Immature natural killer cell (primary cell): ENCODE data around the gene TSHZ2. TPM values are rescaled to one million over a fixed set of nuclear protein-coding genes. Genes with fewer than 3 reads are reported as not detected.
"Not testable (repeated sequence)": the region's sequence is repeated elsewhere in the genome, so short reads cannot be mapped to it uniquely, and the experiment has no call there.

ENCODE experiments used
- DNase-seq, 3 donors: peaks; one replicate each; pipeline ENCODE4 v3.0.0; 2022; ENCODE audit warnings: mixed read lengths in 1 of 3
- H3K27ac Mint-ChIP-seq, 6 donors: one replicate each; pipeline ENCODE4 v1.8.0; 2020; ENCODE audit warnings: mixed read lengths in 6 of 6, mild to moderate bottlenecking in 5 of 6, inconsistent platforms in 4 of 6, moderate library complexity in 3 of 6
- H3K27me3 Mint-ChIP-seq, 3 donors: one replicate each; pipeline ENCODE4 v1.8.0; 2020 to 2021; ENCODE audit warnings: low read depth in 3 of 3, mild to moderate bottlenecking in 3 of 3, mixed read lengths in 3 of 3, moderate library complexity in 3 of 3, inconsistent platforms in 1 of 3
- H3K36me3 Mint-ChIP-seq, 3 donors: one replicate each; pipeline ENCODE4 v1.8.0; 2020; ENCODE audit warnings: mixed read lengths in 3 of 3, inconsistent platforms in 2 of 3, mild to moderate bottlenecking in 2 of 3
- H3K4me1 Mint-ChIP-seq, 2 donors: one replicate each; pipeline ENCODE4 v1.8.0; 2020; ENCODE audit warnings: inconsistent platforms in 2 of 2, mild to moderate bottlenecking in 2 of 2, mixed read lengths in 2 of 2, moderate library complexity in 1 of 2
- H3K4me3 Mint-ChIP-seq, 5 donors: one replicate each; pipeline ENCODE4 v1.8.0; 2020; ENCODE audit warnings: mild to moderate bottlenecking in 5 of 5, mixed read lengths in 5 of 5, inconsistent platforms in 3 of 5, moderate library complexity in 3 of 5
- H3K9me3 Mint-ChIP-seq, 6 donors: one replicate each; pipeline ENCODE4 v1.8.0; 2020; ENCODE audit warnings: mild to moderate bottlenecking in 6 of 6, mixed read lengths in 6 of 6, inconsistent platforms in 4 of 6, moderate library complexity in 3 of 6
- polyA plus RNA-seq, 3 donors: library from polyadenylated mRNA; unstranded; fragments of 300-500 nt; fragmentation: Illumina TruSeq; gene quantifications; one replicate each; pipeline ENCODE4 v1.2.3, GENCODE V29; 2021

The TSHZ2 gene
- polyA plus RNA-seq, 3 donors from 2014 or later, result not detected

DNA sequence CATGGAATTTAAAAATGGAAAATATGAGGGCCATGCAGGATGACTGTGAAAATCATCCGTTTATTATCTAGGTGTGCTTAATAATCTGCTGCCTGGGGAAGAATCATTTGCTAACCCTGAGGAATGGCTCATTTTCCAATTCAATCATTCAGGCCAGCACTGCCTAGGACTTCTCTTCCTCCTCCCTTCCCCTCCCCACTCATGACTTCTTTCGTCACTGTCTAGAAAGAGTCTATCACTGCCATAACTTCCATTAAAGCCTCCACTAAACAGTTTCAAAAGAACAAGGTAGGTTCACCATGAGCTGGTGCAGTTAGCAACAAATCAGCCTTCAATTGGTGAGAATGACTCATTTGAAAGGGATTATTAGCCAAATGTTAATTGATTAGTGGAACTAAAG is 43.9 kb downstream of the TSHZ2 start:
- H3K4me3 Mint-ChIP-seq, result no peak overlapping the region
- peaks cover 5 to 15% (median 8%) of the 10 kb centered on the region in 3 donors for H3K27me3 Mint-ChIP-seq
- H3K4me1 Mint-ChIP-seq, result no peaks in the 10 kb centered on the region
- no peak for DNase-seq
- no peak overlapping the region for H3K27ac Mint-ChIP-seq
- no peaks in the 10 kb centered on the region for H3K36me3 Mint-ChIP-seq
- peaks cover 0 to 18% (median 1%) of the 10 kb centered on the region in 6 donors for H3K9me3 Mint-ChIP-seq

DNA sequence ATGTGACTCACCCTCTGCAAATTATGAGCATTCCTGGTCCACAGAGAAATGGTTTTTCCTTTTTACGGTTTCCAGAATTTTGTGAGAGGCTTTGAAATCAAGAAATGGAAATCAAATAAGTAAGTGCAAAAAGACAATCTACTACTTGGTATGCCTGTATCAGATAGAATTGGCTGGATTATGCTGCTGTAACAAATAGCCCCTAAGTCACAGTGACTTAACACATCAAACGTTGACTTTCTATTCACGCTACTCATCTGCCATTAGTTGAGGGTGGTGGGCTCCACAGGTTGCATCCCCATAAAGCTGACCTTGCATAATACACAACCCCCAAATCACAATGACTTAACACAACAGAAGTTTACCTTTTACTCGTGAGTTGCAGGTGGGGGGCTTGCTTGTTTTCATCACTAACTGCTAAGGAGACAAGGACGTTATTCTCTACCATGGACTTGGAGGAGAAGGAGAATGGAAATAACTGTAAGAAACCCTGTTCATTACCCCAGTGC is 44.4 kb downstream of the TSHZ2 start:
- Mint-ChIP-seq H3K4me3 (no peak overlapping the region), H3K27me3 (peaks cover 5 to 11% (median 8%) of the 10 kb centered on the region in 3 donors), H3K36me3 (no peaks in the 10 kb centered on the region), H3K4me1 (no peaks in the 10 kb centered on the region), H3K9me3 (peaks cover 0 to 18% (median 1%) of the 10 kb centered on the region in 6 donors), H3K27ac (no peak overlapping the region)
- no peak for DNase-seq

DNA sequence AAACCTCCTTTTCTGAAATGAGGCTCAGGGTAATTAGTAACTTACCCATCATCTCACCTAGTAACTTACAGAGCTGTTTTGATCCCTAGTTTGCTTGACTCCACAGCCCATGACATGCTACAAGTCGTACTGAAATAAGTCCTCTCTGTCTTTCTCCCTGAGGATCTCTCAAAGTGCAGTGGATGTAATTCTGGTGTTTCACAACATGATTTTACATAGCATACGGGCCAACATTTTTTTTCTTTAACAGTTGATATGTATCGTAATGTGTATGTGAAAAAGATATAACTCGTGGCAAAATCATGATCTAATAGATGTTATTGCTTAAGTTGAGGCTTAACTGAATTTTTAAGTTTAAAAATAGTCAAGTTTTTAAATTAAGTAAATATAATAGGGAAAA is 45.0 kb downstream of the TSHZ2 start:
- H3K9me3 Mint-ChIP-seq, result peaks cover 0 to 18% (median 1%) of the 10 kb centered on the region in 6 donors
- no peaks in the 10 kb centered on the region for H3K4me1 Mint-ChIP-seq
- H3K4me3 Mint-ChIP-seq, result no peak overlapping the region

DNA sequence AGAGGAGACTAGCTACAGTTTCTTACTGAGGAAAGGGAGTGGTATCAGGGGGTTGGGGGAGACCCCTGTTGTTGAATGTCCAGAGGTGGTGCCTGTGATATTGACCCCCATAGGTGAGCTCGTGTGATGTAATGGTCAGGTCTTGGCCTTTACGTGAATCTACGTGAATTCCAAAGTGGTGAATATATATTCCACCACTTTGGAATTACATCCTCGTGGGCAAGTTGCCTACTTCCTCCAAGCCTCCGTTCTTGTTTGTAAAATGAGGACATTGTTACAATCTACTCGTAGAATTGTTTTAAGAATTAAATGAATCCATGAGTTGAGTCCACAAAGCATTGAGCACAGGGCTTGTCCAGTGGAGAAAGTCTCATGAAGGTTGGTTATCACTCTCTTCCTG is 47.3 kb downstream of the TSHZ2 start:
- no peaks in the 10 kb centered on the region for H3K4me1 Mint-ChIP-seq
- no peak for DNase-seq
- H3K9me3 Mint-ChIP-seq, result peaks cover 0 to 11% (median 1%) of the 10 kb centered on the region in 6 donors
- H3K27me3 Mint-ChIP-seq, result peaks cover 0 to 7% (median 5%) of the 10 kb centered on the region in 3 donors
- H3K4me3 Mint-ChIP-seq, result no peak overlapping the region
- H3K36me3 Mint-ChIP-seq, result no peaks in the 10 kb centered on the region
- H3K27ac Mint-ChIP-seq, result no peak overlapping the region

More for the DNA sequence above, 45.0 kb downstream of the TSHZ2 start:
- Mint-ChIP-seq H3K27me3 (peaks cover 5 to 10% (median 8%) of the 10 kb centered on the region in 3 donors), H3K36me3 (no peaks in the 10 kb centered on the region), H3K27ac (no peak overlapping the region)
- DNase-seq, result no peak

DNA sequence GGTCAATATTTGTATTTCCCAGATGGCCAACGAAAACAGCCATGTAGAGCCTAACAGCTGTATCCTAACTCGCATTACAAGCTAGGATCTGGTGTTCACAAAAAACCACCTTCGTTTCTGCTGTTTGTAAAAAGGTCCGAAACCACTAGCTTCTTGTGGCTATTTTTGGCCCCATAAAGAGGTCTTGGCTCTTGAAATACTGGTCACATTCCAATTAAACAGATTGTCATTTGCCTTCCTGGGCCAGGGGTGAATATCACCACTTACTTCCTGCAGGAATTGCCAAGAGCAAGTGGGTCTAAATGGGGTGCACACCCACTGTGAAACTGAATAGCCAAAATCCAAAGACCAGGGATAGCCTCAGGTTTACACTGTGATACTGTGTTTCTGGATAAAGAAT is 48.2 kb downstream of the TSHZ2 start:
- no peak for DNase-seq
- no peak overlapping the region for H3K4me3 Mint-ChIP-seq
- H3K9me3 Mint-ChIP-seq, result peaks cover 0 to 3% (median 0%) of the 10 kb centered on the region in 6 donors
- no peak overlapping the region for H3K27ac Mint-ChIP-seq
- no peaks in the 10 kb centered on the region for H3K36me3 Mint-ChIP-seq
- H3K27me3 Mint-ChIP-seq, result peaks cover 0 to 7% (median 2%) of the 10 kb centered on the region in 3 donors
- no peaks in the 10 kb centered on the region for H3K4me1 Mint-ChIP-seq

DNA sequence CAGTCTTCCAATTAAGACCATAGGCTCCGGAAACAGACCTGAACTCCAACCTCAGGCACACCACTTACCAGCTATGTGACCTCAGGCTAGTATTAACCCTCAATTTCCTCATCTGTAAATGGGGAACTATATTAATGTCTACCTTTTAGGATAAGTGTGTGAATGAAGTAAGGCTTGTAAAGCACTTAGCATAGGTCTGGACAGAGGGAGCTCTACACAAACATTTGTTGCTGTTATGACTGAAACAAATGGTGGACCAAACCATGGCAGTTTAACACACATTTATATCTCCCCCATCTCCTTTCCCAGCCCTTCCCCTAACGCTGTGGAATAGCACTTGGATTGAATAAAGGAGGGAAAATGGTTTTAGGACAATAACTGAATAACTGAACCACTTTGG is 48.7 kb downstream of the TSHZ2 start:
- no peaks in the 10 kb centered on the region for H3K36me3 Mint-ChIP-seq
- DNase-seq, result no peak
- H3K27ac Mint-ChIP-seq, result no peak overlapping the region
- no peaks in the 10 kb centered on the region for H3K4me1 Mint-ChIP-seq
- H3K27me3 Mint-ChIP-seq, result peaks cover 0 to 7% (median 2%) of the 10 kb centered on the region in 3 donors
- H3K9me3 Mint-ChIP-seq, result peaks cover 0 to 5% (median 0%) of the 10 kb centered on the region in 6 donors
- no peak overlapping the region for H3K4me3 Mint-ChIP-seq

DNA sequence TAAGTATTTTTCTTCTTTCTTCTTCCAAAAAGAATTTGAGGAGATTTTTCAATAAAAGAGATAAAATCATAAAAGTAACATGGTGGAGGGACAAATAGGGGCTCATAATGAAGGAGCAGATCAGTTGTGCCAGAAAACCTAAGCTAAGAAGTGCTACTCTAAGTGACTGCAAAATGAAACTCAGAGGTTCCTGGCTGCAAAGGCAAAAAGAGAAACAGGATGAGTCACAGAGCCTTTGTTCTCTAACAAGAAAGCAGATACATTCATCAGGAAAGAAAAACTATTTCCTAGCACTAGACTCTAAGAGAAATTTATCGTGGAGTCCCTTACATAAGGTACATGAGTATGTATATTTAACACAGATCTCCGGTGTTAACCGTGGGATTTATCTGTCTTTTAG is 49.8 kb downstream of the TSHZ2 start:
- no peak for DNase-seq
- H3K27me3 Mint-ChIP-seq, result peaks cover 0 to 3% (median 2%) of the 10 kb centered on the region in 3 donors
- no peaks in the 10 kb centered on the region for H3K36me3 Mint-ChIP-seq
- H3K9me3 Mint-ChIP-seq, result peaks cover 0 to 2% (median 0%) of the 10 kb centered on the region in 6 donors
- H3K4me3 Mint-ChIP-seq, result no peak overlapping the region
- no peak overlapping the region for H3K27ac Mint-ChIP-seq
- no peaks in the 10 kb centered on the region for H3K4me1 Mint-ChIP-seq

DNA sequence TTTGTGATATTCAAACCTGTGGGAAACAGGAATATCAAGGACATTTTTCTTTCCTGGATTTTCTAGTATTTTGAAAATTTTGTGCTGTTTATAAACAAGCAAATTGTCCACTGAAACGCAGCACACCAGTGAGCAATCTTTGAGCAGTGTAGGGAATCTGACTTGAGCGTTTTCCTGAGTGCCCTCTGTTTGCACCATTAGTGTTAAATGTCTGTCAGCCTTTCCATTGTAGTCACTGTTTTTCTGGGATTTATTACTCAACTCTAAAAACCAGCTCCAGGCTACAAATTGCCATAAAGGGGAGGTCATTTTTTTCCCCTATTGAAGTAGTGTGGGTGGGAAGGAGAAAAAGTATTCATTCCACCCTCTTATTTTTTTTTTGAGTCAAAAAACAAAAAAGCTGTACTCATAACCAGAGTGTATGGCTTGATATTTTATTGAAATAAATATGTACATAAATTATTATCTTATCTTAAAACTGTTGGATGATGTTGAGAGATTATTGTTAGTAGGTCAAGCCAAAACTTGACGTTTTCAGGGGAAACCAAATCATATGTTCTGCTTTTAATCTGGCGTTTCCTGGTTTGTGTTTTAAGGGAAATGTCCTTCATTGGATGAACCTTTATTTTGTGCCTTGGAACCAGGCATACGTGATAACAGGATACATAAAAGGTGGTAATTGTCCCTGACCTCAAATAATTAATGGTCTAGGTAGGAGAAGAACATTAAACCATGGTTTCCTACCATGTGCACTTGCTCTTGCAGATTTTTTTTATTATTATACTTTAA is 51.8 kb downstream of the TSHZ2 start:
- no peak for DNase-seq
- Mint-ChIP-seq H3K27ac (no peak overlapping the region), H3K9me3 (peaks cover 0 to 2% (median 0%) of the 10 kb centered on the region in 6 donors), H3K27me3 (peaks cover 2 to 7% (median 4%) of the 10 kb centered on the region in 3 donors), H3K4me3 (no peak overlapping the region), H3K4me1 (no peaks in the 10 kb centered on the region), H3K36me3 (no peaks in the 10 kb centered on the region)

DNA sequence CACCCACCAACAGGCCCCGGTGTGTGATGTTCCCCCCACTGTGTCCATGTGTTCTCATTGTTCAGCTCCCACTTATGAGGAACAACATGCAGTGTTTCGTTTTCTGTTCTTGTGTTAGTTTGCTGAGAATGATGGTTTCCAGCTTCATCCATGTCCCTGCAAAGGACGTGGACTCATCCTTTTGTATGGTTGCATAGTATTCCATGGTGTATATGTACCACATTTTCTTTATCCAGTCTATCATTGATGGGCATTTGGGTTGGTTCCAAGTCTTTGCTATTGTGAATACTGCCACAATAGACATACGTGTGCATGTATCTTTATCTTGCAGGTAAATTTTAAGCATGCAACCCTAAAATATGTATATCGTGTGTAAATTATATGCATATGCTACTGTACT is 52.5 kb downstream of the TSHZ2 start:
- H3K36me3 Mint-ChIP-seq, H3K27ac Mint-ChIP-seq, H3K9me3 Mint-ChIP-seq, H3K4me3 Mint-ChIP-seq, H3K4me1 Mint-ChIP-seq, DNase-seq: not testable (repeated sequence)
- peaks cover 4 to 11% (median 6%) of the 10 kb centered on the region in 3 donors for H3K27me3 Mint-ChIP-seq

DNA sequence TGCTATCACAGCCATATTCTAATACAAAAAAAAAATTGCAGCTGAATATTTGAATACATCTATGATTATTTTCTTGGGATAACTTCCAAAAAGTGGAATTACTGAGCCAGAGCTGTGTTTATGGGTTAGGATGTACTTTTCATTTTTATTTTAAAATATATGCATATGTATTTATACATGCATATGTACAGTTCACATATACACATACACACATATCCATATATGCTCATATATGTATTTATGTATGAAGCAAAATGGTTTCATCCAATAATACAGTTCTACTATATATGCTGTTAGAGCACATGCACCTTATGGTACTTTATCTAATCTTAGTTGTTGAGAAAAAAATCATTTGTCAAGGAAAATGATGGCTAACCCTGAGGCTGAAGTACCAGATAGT is 54.9 kb downstream of the TSHZ2 start:
- Mint-ChIP-seq H3K4me3 (no peak overlapping the region), H3K27me3 (peaks cover 2 to 11% (median 10%) of the 10 kb centered on the region in 3 donors), H3K4me1 (no peaks in the 10 kb centered on the region), H3K36me3 (no peaks in the 10 kb centered on the region), H3K27ac (no peak overlapping the region), H3K9me3 (peaks cover 0 to 2% (median 0%) of the 10 kb centered on the region in 6 donors)
- no peak for DNase-seq

DNA sequence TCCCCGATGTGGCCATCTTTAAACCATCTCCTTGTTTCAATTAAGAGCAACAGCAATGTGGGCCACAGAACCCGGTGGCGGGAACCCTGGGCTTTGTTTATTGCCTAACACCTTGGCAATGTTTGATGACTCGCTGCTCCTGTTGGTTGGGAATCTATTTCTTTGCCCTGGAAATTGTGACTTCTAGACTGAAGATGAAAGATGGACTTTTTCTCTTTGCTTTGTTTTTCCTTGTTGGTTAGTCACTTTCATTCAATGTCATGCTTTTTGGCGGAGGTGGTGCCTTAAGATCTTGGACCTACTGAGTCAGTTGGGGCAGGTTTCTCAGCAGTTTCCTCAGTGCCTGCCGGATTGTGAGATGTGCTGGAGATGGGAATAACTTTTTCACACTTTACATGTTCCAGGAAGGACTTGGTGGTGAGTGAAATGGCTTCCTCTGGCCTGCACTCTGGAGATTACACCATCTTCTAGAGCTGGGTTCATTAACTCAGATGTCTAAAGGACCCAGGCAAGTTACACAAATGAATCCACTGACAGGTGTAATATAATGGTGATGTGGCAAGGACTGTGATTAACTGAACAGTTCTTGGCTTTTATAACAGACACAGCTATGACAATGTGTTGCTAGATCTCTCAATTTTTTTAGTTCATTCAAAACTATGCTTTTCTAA is 56.3 kb downstream of the TSHZ2 start:
- Mint-ChIP-seq H3K4me3 (no peak overlapping the region), H3K27ac (no peak overlapping the region), H3K4me1 (no peaks in the 10 kb centered on the region), H3K9me3 (peaks cover 0 to 2% (median 0%) of the 10 kb centered on the region in 6 donors), H3K27me3 (peaks cover 2 to 11% (median 10%) of the 10 kb centered on the region in 3 donors), H3K36me3 (no peaks in the 10 kb centered on the region)
- DNase-seq, result no peak

DNA sequence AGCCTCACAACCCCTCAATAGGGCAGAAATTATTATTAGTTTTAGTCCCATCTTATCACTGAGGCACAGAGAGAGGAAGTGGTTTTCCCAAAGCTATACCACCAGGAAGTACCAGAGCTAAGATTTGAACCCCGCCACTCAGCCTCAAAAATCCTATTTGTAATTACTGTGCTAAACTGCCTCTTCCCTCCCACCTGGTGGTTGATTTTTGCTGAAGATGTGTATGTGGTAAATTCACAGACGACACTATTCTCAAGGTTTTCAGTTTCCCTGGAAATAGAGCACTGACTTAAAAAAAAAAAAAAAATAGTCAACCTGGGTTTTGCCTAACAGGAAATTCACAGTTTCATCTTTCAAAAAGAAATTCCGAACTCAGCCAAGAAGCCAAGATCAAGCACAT is 57.9 kb downstream of the TSHZ2 start:
- H3K27ac Mint-ChIP-seq, result no peak overlapping the region
- H3K9me3 Mint-ChIP-seq, result peaks cover 0 to 2% (median 0%) of the 10 kb centered on the region in 6 donors
- no peaks in the 10 kb centered on the region for H3K36me3 Mint-ChIP-seq
- peaks cover 10 to 11% (median 10%) of the 10 kb centered on the region in 3 donors for H3K27me3 Mint-ChIP-seq
- H3K4me1 Mint-ChIP-seq, result no peaks in the 10 kb centered on the region
- DNase-seq, result no peak
- H3K4me3 Mint-ChIP-seq, result no peak overlapping the region

DNA sequence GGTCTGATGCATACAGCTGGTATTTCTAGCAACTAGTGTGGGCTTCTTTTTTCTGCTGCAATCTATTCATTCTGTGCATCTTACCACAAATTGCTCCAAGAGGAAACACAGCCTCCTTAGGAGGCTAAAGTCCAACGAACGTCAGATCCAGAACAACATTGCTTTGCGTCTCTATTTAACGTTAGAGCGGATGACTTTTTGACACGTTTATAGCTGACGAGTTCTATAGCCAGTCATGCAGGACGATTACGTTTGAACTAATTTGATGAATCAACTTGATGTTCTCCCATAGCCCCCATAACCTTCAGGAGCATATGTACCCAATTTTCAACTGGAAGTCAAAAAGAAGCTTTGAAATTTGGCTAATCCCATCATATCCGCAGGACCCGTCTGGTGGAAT is 59.9 kb downstream of the TSHZ2 start:
- Mint-ChIP-seq H3K4me1 (no peaks in the 10 kb centered on the region), H3K27me3 (peaks cover 10 to 11% (median 11%) of the 10 kb centered on the region in 3 donors), H3K4me3 (no peak overlapping the region), H3K9me3 (no peaks in the 10 kb centered on the region), H3K36me3 (no peaks in the 10 kb centered on the region), H3K27ac (no peak overlapping the region)
- no peak for DNase-seq

DNA sequence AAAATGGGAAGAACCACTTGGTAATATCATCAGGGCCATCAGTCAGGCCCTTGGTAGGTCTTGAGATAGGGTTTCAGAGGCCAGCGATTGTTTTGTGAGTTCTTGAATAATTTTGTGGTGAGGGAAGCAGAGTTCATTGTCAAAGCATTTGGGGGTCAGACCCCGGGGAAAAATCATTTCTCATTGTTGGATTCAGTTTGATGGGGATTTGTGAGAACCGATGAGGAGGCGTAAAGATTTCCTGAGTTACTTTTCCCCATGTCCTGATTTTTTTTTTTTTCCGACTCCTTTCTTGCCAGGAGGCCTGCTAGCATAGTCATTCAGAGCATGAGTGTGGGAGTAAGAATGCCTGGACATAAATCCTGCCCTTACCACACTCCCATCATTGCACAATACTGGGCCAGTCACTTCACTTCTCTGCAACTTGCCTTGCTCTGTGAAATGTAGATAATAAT is 60.3 kb downstream of the TSHZ2 start:
- Mint-ChIP-seq H3K4me3 (no peak overlapping the region), H3K27ac (no peak overlapping the region), H3K4me1 (no peaks in the 10 kb centered on the region), H3K9me3 (no peaks in the 10 kb centered on the region), H3K36me3 (no peaks in the 10 kb centered on the region), H3K27me3 (peaks cover 8 to 10% (median 9%) of the 10 kb centered on the region in 3 donors)
- DNase-seq, result no peak
